NCI-H2227 (cell line): ENCODE data around the gene THUMPD2.
A peak's percentile ranks its signal among the peaks of the same experiment; 100 is the strongest.

Experiments used
- DNase-seq: peaks from one replicate; lab custom pipeline; 2025; ENCODE audit not compliant: unreplicated experiment; lab: John Stamatoyannopoulos, UW

Gene THUMPD2

GRCh38 chr2:39719317-39719716 is 59.7 kb downstream of the THUMPD2 start:
- DNase-seq: no peak

GRCh38 chr2:39718483-39718882 is 60.6 kb downstream of the THUMPD2 start:
- no peak for DNase-seq

GRCh38 chr2:39717067-39717466 is 62.0 kb downstream of the THUMPD2 start:
- DNase-seq: no peak

- no peak for DNase-seq
Measured at GRCh38 chr2:39715822-39716221, 63.2 kb downstream of the THUMPD2 start.

GRCh38 chr2:39715095-39715494 is 64.0 kb downstream of the THUMPD2 start:
- DNase-seq: no peak

GRCh38 chr2:39712953-39713352 is 66.1 kb downstream of the THUMPD2 start:
- DNase-seq: no peak

GRCh38 chr2:39710807-39711206 is 68.3 kb downstream of the THUMPD2 start:
- no peak for DNase-seq

- no peak for DNase-seq
Measured at GRCh38 chr2:39708003-39708402, 71.1 kb downstream of the THUMPD2 start.

GRCh38 chr2:39706945-39707344 is 72.1 kb downstream of the THUMPD2 start:
- no peak for DNase-seq

- DNase-seq: no peak
Measured at GRCh38 chr2:39706312-39706711, 72.7 kb downstream of the THUMPD2 start.

DNA sequence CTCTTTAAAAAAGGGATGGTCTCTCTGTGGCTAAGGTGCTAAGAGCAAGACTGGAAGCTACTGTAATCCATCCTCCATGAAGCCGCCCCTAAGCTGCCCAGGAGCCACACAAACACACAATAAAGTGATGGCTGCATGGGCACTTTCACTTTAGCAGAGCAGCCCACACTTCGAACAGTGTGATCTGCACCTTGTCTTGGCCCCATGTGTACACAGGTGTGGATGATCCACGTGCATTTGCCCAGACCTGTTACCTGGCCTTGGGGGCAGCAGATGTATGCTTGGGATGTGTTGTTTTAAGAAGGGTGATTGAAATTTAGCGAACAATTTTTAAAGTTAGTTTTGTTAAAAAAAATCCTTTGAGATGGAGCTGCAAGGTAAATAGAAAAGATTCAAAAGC is 73.4 kb downstream of the THUMPD2 start:
- DNase-seq: no peak

- DNase-seq: peak; percentile 63
Measured at GRCh38 chr2:39704540-39704939, 74.5 kb downstream of the THUMPD2 start.

GRCh38 chr2:39703181-39703872 is 75.7 kb downstream of the THUMPD2 start:
- DNase-seq: no peak

- DNase-seq: no peak
Measured at GRCh38 chr2:39701137-39701536, 77.9 kb downstream of the THUMPD2 start.

- peak; percentile 4 for DNase-seq
Measured at GRCh38 chr2:39697454-39697853, 81.6 kb downstream of the THUMPD2 start.

DNA sequence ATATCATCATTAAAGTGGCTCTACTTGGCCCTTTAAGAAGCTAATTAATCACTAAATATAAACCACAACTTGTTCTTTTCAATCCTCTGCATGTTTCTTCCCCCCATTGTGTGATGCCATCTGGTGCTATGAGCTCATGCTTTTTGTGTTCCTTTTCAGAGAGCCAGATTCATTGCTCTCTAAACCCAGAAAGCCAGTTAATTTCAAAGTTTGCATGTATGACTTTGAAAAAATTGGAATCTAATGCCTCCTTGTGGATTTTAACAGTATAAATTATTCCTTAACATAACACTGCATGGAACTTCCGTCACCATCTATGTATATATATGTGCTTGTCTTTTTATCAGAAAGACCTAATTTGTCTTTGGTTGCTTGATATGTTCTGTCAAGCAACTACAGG is 82.2 kb downstream of the THUMPD2 start:
- peak; percentile 21 for DNase-seq

DNA sequence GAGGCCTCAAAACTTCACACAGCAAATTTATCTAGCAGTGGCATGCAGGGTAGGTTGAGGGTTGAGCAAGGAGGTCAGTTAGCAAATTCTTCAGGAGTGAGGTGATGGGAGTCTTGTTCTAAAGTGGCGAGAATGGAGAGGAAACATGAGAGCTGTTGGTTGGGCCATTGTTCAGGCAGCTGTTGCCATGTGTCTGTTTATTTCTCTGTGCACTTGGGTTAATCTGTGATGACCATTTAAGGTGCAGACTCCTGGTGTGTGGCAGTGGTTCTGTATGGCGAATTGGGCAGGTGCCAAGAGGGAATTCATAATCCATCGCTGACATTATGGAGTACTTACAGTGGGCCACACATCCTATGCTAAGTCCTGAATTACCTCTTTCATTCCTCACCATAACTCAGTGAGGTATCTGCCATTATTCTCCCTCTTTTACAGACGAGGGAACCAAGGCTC is 82.9 kb downstream of the THUMPD2 start:
- peak; percentile 63 for DNase-seq

DNA sequence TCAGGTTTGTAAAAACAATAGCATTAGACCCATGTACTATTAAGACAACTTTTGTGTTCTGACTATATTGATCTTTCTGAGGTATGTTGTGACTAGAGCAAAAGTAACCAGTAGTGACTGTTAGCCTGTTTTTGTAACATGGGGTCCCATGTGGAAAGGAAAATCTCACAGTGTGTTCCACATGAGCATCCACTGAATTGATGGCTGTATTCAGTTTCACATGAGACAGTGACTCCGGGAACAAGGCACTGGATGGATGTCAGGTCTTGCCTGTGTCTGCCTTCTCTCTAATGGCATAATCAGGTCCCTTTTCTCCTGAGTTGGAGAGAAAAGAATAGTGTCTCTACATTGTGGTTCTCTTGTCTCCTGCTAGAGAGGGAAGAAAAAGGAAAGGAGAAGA is 85.8 kb downstream of the THUMPD2 start:
- DNase-seq: no peak

DNA sequence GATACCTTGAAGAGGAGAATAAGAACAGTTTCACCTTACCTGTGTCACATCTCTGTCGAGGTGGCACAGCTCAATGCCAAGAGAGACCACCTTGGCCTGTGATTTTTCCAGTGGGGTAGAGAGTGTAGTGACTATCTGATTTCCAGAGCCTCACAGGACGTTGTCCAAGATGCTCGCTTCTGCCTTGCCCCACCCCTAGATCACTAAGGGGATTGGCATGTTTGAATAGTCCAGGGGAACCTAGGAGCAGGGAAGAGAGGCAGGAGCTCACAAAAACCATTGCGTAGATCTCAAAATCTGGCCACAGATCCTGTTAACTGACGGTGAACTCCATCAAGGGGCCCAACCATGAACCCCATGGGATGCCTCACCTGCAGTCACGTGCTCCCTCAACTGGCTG is 89.2 kb downstream of the THUMPD2 start:
- no peak for DNase-seq

DNA sequence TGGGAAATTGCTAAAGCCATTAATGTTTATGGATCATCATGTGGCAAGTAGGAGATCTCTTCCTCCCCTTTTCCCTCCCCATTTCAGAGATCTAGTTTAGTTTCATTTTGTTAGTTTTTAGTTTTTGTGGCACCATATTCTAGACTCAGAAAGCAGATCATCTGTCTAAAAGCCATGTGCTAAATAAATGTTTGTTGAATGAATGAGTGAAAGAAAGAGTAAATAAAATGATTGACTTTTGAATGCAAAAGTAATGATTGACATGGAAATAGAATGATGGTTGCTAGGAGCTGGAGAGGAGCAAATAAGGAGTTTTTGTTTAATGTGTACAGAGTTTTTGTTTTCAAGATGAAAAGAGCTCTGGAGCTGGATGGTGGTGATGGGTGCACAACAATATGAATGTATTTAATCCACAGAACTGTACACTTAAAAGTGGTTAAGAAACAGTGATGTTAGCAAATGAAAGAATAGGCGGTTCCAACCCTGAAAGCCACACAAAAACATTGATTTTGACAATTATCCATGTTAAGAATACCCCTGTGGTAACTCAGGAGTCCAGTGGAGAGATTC is 89.7 kb downstream of the THUMPD2 start:
- no peak for DNase-seq

DNA sequence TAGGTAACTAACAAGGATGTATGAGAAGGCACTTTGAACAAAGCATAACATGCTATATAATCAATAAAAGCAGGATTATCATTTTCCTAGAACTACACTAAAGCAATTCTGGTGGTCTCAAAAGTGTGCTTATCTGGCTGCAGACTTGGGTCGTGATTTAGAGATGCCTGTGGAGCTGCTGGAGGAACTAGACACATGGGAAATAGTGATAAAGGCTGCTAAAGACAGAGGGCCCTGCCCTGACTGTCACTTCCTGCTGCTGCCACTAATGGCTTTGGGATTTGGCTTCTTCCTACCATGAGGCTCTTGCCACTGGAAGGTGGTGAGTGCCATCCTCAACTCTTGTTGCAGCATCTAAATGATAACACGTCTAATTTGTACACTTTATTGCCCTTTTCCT is 90.9 kb downstream of the THUMPD2 start:
- DNase-seq: no peak

DNA sequence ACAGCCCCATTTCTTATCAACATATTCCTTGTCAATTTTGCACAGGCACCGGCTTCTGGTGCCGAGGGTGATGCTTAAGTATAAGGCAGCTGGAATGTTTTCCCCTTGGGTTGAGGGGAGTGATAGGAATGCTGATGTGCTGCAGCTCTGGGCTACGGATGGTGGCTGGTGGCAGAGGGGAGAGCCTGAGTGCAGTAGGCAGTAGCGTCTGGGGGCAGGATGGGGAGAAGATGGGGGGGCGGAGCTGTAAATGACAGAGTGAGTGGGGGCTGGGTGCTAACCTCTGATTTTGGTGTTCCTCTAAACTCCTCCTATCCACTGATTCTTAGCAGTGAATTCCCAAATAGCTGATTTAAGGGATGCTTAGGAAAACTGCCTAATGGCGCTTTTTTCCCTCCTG is 92.6 kb downstream of the THUMPD2 start:
- DNase-seq: no peak
